GM18951 (cell line): ENCODE measurements around the gene FAM120B.

Source experiments
- POLR2A ChIP-seq: IDR thresholded peaks from 4 replicates; pipeline ENCODE4 v1.6.1; 2011; ENCODE audit warnings: mild to moderate bottlenecking; ENCODE audit not compliant: insufficient read length, insufficient read depth; ENCODE audit errors: extremely low read depth
- in situ Hi-C: fragments of 300-500 bp; cut with MboI; formaldehyde crosslinking; loops from one replicate; pipeline ENCODE4 v1.12.0; 2022; ENCODE audit warnings: low sequenced_read_pairs, mixed read lengths, inconsistent platforms; ENCODE audit not compliant: unreplicated experiment

Gene FAM120B

DNA sequence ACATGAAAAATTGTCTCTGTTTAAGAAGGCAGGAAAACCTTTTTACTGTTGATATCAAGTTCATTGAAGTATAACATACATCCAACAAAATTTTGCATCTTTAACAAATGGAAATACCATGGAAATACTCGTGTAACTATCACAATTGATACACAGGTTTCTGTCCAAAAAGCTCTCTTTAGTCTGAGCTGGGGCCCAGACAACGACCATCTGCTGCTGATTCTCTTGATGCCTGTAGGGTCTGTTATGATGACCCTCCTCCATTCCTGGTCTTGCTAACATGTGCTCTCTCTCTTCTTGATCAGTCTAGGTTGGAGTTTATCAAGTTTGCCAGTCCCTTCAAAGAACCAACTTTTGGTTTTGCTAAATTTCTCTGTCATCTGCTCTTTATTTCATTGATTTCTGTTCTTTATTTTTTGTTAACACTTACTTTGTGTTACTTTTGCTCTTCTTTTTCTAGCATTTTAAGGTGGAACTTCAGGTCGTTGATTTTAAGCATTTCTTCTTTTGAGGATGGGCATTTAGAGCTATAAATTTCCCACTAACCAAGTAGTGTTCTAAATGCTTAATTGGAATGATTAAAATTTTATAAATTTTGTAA is 129.8 kb downstream of the FAM120B start:
- TF ChIP-seq POLR2A = no peak
- in situ Hi-C loops = no loop called here

DNA sequence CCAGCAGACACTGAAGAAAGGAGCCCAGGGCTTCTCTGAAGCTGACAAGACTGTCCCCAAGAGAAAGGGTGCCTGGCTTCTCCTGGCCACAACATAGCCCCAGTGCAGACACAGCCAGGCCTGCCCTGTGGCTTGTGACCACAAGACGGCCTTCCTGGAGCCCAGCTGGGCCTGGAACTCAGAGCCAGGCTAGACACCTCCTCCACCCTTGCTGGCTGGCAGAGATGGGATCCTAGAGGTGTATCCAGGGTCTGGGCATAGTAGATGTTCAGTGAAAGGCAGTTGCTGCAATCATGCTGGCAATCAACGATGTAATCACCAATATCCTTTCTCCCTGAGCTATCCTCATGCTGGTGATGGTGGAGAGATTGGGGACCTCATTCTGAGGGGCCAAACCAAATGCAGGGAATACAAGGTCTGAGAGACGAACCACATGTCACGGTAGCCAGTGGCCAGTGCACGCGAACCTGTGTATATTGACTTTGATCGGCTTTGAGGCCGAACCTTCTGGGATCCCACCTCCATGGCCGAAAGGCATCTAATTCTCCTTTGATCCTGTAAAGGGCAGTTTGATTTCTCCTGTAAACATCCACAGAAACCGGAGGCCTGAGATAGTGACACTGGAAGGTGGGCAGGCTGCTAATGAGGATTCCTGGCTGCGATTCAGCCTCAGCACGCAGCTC is 131.3 kb downstream of the FAM120B start:
- in situ Hi-C loops = no loop called here

DNA sequence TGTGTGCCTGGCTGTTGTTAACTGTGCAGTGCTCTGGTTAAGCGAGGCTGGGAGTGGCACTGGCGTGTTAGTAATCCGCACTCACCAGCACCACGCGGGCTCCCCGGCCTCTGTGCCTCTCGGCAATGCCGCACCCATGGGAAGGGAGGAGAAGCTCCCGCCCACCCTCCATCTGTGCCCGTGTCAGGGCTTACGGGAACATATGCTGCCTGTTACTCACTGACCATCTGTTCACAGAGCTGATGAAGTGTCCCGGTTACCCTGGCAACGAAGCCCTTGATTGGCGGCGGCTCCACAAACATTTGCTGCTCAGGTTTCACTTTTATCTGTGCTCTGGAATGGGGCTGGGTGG is 131.8 kb downstream of the FAM120B start:
- TF ChIP-seq POLR2A = no peak
- in situ Hi-C loops = no loop called here

More for the DNA sequence above, 131.3 kb downstream of the FAM120B start:
- no peak for TF ChIP-seq POLR2A

DNA sequence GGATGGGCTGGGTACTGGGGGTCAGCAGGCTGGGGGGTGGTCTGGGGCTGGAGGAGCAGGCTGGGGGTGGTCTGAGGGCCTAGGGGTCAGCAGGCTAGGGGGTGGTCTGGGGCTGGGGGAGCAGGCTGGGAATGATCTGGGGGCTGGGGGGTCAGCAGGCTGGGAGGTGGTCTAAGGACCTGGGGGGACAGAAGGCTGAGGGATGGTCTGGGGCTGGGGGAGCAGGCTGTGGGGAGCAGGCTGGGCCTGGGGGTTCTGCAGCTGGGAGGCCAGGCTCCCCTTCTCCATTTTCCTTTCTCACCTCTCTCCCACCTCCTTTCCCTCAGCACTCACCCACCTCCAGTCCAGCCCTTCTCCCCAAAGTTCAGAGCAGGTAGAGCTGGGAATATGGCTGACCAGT is 132.3 kb downstream of the FAM120B start:
- in situ Hi-C loops = no loop called here
- no peak for TF ChIP-seq POLR2A

DNA sequence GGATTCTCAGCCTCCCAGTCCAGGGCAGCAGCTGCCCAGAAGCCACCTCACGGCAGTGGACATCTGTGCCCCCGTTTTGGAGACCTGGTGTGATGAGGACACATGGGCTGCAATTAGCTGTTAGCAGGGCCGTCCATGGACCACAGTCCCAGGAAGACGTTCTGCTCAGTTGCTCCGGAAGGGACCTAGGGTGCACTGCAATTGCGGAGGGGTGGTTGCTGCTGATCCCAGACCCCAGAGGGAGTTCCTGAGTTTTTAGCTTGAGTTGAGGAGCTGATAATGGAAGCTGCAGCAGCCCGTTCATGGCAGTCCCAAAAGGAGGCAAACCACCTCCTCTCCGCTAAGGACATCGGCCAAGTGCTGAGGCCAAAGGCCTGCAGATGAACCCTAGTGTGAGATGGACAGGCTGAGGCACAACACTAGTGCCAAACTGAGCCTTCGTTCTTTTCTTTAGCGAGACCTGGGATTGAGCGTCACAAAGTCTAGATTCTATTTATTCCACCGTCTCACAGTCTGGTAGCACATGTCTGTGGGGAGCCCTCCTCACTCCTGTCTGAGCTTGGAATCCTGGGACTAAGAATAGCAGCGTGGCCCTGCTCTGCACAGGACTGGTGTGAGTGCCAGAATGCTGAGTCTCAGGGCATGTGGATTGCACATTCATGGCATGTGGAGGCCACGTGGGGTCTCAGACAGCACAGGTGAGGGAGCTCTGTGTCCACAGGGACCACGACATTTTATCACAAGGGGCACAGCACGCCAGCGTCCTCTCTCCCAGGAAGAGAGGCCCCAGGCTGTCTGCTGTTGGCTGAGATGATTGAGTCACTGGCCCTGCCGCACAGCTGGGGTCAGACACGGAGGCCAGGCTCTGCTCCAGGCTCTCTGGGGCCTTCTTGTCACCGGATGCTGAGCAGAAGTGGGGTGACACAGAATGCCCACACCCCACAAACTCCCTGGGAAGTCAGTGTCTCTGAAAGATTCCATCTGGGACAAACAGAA is 133.1 kb downstream of the FAM120B start:
- in situ Hi-C loops = no loop called here
- TF ChIP-seq POLR2A = no peak

DNA sequence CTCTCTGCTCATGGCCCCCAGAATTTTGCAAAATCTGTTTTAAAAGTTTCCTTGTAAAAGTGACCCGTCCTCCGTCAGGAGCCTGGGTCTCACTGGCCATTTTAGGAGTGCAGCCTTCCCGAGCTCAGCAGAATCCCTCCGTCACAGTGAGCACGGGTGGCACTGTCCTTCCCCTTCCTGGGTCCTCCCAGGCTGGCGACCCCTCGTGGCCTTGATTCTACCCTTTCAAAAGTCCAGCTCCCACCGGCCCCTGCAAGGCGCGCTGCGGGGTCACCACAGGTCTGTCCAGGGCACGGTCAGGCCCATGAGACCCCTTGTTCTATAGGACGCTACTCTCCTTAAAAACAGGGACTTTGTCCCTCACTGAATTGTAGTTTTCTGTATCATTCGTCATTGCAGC is 133.9 kb downstream of the FAM120B start:
- in situ Hi-C loops = no loop called here
- TF ChIP-seq POLR2A = no peak

DNA sequence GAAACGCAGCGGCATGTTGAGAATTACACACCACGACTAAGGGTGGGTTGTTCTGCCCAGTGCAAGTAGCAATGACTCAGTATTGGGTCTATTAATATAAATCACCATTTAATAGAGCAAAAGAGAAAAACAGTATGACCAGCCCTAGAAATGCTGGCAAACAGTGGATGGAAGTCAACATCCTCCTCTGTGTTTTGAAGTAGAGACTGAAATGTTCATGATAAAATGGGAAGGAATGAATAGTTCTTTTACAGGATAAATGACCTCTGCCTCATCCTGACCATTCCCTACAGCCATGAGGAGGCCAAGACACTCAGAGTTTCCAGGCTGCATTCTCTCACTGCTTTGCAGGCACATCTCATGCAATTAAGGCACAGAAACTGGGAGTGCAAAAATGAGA is 134.8 kb downstream of the FAM120B start:
- TF ChIP-seq POLR2A = no peak
- in situ Hi-C loops = no loop called here

DNA sequence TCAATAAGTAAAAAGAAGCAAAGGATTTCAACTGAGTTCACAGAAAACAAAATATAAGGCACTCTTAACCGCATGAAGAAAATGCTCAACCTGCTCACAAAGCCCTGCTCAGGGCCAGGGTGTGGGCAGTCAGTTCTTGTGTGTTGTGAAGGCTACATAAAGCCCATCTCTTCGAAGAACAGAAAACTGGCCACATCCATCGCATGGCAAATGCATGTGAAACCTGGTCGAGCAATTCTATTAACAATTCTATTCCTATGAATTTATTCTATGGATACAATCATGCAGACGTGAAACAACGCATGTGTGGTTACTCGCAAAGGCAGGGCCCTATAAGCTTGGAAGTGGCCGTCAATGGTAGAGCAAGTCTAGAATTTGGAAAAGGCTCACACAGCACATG is 136.0 kb downstream of the FAM120B start:
- in situ Hi-C loops = no loop called here
- TF ChIP-seq POLR2A = no peak

DNA sequence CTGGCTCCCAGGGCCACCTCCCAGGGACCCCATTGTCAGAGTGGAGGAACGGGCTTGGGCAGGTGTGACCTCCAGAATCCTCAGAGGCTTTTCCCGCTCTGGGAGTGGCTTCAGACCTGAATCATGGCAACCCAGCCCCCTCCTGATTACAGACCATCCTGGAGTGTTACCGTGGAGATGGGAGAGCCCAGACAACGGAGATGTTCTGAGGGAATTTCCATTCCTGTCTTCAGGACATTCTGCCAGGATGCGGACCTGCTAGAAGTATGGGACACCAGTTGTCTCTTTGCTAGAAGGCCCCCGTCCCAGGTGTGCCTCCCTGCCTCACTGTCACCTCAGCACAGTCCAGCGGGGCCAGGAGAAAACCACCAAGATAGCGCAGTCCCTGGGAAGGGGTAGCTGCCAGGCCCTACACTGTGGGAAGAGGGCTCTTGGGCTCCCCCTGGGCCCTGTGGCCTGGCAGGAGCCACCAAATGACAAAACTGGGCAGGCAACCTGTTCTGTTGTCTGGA is 136.6 kb downstream of the FAM120B start:
- TF ChIP-seq POLR2A = no peak
- in situ Hi-C loops = no loop called here

DNA sequence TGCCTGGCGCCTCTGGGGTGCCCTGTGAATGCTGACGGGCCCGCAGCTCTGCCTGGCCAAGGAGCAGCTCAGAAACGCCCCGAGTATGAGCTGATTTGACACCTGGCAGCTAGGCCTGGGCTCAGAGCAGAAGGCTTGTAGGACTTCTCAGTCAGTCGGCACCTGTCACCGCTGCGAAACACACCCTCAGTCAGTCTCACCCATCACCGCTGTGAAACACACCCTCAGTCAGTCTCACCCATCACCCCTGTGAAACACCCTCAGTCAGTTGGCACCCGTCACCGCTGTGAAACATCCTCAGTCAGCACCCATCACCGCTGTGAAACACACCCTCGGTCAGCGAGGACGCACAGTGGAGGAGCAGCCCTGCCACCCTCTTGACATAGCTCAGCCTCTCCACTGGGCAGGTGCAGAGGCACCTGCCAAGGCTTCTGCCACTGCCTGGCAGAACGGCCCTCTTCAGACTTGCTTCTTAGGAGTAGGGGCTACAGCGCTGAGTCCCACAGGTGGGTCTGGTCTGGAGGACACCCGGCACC is 137.6 kb downstream of the FAM120B start:
- in situ Hi-C loops = no loop called here
- TF ChIP-seq POLR2A = no peak

DNA sequence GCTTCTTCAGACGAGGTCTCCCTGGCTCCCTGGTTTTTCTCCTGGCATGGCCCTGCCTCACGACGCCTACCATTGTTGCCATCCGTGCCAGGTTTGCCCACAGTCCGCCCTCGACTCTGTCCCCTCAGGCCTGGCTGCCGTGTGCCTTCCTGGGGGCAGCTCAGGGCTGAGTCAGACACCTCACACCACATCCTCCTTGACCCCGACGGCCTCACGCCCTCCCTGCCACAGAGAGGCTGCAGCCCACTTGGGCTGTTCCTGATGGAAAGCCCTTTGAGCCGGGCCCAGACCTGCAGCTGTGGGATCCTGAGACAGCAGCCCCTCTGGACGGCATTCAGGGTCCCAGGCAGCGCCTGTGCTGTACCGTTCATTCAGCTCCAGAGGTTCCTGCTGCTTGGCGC is 138.3 kb downstream of the FAM120B start:
- in situ Hi-C loops = no loop called here
- TF ChIP-seq POLR2A = no peak

DNA sequence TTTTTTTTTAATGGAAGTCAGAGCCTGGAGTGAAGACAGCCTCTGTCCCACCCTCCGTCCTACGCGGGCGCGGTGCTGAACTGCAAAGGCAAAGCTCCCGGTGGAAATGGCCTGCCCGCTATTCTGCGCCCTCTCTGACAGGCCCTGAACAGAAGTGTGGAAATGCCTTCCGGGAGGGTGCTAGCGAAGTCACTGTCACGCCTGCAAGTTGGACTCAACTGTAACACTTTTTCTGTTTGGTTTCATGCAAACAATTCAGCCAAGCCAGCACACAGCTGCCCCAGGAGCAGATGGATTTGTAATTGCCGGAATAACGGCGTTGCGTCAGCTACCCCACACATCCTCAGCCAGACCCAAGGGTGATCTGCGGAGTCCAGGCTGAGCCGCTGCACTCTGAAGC is 138.9 kb downstream of the FAM120B start:
- in situ Hi-C loops = no loop called here
- TF ChIP-seq POLR2A = no peak

DNA sequence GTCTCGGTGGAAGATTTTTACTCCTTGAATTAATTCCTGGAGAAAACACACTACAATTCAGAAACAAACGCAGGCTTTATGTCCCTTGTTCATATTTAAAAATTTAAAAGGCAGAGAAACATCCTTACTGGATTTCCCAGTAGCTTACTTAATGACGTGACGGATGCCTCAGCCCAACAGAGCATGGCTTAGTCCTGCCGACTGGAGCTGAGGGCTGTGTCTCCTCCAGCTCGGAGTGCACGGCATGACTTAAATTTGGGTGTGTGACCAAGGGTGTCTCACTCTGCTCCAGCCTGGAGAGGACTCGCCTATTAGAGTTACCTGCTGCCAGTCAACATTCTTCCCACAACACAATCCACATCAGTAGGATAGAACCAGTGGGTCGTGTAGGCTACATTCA is 139.4 kb downstream of the FAM120B start:
- TF ChIP-seq POLR2A = no peak
- in situ Hi-C loops = no loop called here
